ENCODE data around the gene SPECC1. TPM values are rescaled to one million over a fixed set of nuclear protein-coding genes. Genes with fewer than 3 reads are reported as not detected.

SPECC1 gene
- total and polyA plus RNA-seq, 2 of the 4 experiments (the other 2 are of a cell fraction) = 16.9 to 26.2 TPM

DNA sequence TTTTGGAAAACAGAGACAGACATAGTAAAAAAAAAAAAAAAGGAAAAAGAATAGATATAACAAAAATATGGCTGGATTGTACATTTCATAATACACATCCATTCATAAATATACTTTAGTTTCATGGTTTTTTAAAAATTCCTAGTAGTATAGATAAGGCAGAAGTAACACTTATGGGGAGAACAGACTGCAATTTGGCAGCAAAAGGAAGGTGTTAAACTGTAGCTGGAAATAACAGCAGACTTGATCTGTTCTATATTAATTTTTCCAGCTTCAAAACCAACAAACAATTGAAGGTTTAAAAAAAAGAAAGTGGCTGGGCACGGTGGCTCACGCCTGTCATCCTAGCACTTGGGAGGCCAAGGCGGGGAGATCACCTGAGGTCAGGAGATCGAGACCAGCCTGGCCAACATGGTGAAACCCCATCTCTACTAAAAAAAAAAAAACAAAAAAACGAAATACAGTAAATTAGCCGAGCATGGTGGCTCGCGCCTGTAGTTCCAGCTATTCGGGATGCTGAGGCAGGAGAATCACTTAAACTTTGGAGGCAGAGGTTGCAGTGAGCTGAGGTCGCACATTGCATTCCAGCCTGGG lies 191.8 kb downstream of the SPECC1 start:
- no peak overlapping the region; the same call in 2 of the 3 replicates for H2BK15ac ChIP-seq (ENCODE audit: low read depth, low read length)
- CTCF ChIA-PET = no interaction called here
- no TSS peak for BruUV-seq (replicated peaks)

More for the DNA sequence above, 191.8 kb downstream of the SPECC1 start:
- no peak for DNase-seq
- Histone ChIP-seq H4K5ac (ENCODE audit: low read depth, low read length) (no peak overlapping the region), H3K9me1 (ENCODE audit: insufficient read depth, low read length) (peaks cover 24% of the 10 kb centered on the region), H2BK120ac (ENCODE audit: low read depth, low read length) (no peak overlapping the region), H3K23ac (ENCODE audit: low read depth, low read length) (no peak overlapping the region), H3K27me3 (ENCODE audit: control insufficient read depth, insufficient read depth, low read length) (no peaks in the 10 kb centered on the region), H3K56ac (ENCODE audit: extremely low read depth, insufficient read depth, low read length) (no peak overlapping the region), H3K79me1 (ENCODE audit: low read depth in 1 of 2, low read length in 2 of 2) (peaks cover 18 to 71% of the 10 kb centered on the region in 2 experiments), H3K18ac (ENCODE audit: low read depth, low read length) (no peak overlapping the region), H4K20me1 (ENCODE audit: insufficient read depth, low read length) (peaks cover 12% of the 10 kb centered on the region), H3K4me2 (ENCODE audit: low read depth, low read length) (no peak overlapping the region), H3K4me1 (ENCODE audit: control insufficient read depth, insufficient read depth, low read length) (peaks cover 27% of the 10 kb centered on the region), H3K9ac (ENCODE audit: low read depth, low read length) (no peak overlapping the region), H2AK5ac (ENCODE audit: low read depth, low read length) (no peak overlapping the region; the same call in 1 of the 2 replicates), H3K14ac (replicated peaks; ENCODE audit: low read depth, low read length) (no peak overlapping the region), H2BK20ac (ENCODE audit: low read depth, low read length) (no peak overlapping the region), H2AFZ (replicated peaks; ENCODE audit: low read length, poor library complexity) (no peak overlapping the region), H4K8ac (ENCODE audit: low read depth in 2 of 2, low read length in 2 of 2) (no peak overlapping the region), H2AK9ac (replicated peaks; ENCODE audit: low read depth, low read length, poor library complexity) (no peak overlapping the region), H2BK5ac (ENCODE audit: low read depth, low read length, poor library complexity, severe bottlenecking) (no peak overlapping the region), H3K9me3 (ENCODE audit: control insufficient read depth, insufficient read depth, low read length) (peaks cover 6% of the 10 kb centered on the region; the same call in 1 of the 2 replicates), H3K4ac (ENCODE audit: low read depth, low read length) (no peak overlapping the region), H4K91ac (ENCODE audit: insufficient read depth, low read depth, low read length) (no peak overlapping the region), H3K27ac (ENCODE audit: insufficient read depth, low read length) (no peak overlapping the region), H3K4me3 (ENCODE audit: insufficient read depth, low read depth, low read length) (no peak overlapping the region), H3K36me3 (ENCODE audit: control insufficient read depth, insufficient read depth, low read length) (peaks cover 7% of the 10 kb centered on the region)
- dilution Hi-C loops (cut with HindIII; ENCODE audit: low sequenced_read_pairs, unreplicated experiment) = no loop called here
- POLR2A ChIA-PET (ENCODE audit: unreplicated experiment) = no interaction called here
- no CpG with 5 or more reads among the region's 10 CpGs for WGBS, 2 experiments (ENCODE audit: extremely low coverage in 2 of 2, insufficient read length in 1 of 2)
- in situ Hi-C loops (cut with MboI; ENCODE audit: low sequenced_read_pairs) = no loop called here
- TF ChIP-seq MAFK (IDR thresholded peaks at IDR 0.05; ENCODE audit: low read depth, low read length) = no peak
- TF ChIP-seq, protein P1, sequence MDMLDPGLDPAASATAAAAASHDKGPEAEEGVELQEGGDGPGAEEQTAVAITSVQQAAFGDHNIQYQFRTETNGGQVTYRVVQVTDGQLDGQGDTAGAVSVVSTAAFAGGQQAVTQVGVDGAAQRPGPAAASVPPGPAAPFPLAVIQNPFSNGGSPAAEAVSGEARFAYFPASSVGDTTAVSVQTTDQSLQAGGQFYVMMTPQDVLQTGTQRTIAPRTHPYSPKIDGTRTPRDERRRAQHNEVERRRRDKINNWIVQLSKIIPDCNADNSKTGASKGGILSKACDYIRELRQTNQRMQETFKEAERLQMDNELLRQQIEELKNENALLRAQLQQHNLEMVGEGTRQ (IDR thresholded peaks at IDR 0.05; ENCODE audit: low read depth, low read length) = no peak
- no peak for TF ChIP-seq MXI1 (IDR thresholded peaks at IDR 0.05; ENCODE audit: borderline replicate concordance, low read depth, low read length)
- no peak for TF ChIP-seq BHLHE40 (IDR thresholded peaks at IDR 0.05; ENCODE audit: low read depth, low read length)
- no peak for TF ChIP-seq RCOR1 (IDR thresholded peaks at IDR 0.05; ENCODE audit: insufficient replicate concordance, low read length)
- TF ChIP-seq, protein P2, sequence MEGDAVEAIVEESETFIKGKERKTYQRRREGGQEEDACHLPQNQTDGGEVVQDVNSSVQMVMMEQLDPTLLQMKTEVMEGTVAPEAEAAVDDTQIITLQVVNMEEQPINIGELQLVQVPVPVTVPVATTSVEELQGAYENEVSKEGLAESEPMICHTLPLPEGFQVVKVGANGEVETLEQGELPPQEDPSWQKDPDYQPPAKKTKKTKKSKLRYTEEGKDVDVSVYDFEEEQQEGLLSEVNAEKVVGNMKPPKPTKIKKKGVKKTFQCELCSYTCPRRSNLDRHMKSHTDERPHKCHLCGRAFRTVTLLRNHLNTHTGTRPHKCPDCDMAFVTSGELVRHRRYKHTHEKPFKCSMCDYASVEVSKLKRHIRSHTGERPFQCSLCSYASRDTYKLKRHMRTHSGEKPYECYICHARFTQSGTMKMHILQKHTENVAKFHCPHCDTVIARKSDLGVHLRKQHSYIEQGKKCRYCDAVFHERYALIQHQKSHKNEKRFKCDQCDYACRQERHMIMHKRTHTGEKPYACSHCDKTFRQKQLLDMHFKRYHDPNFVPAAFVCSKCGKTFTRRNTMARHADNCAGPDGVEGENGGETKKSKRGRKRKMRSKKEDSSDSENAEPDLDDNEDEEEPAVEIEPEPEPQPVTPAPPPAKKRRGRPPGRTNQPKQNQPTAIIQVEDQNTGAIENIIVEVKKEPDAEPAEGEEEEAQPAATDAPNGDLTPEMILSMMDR (conservative IDR thresholded peaks at IDR 0.05; ENCODE audit: low read depth, low read length) = no peak
- no peak for TF ChIP-seq RAD21 (IDR thresholded peaks at IDR 0.05; ENCODE audit: low read length)
- TF ChIP-seq CHD1 (IDR thresholded peaks at IDR 0.05; ENCODE audit: low read depth, low read length) = no peak
- TF ChIP-seq FOS (IDR thresholded peaks at IDR 0.05; ENCODE audit: low read depth, low read length) = no peak
- TF ChIP-seq NFE2L2 (IDR thresholded peaks at IDR 0.05; ENCODE audit: low read depth, low read length) = no peak
- no peak for TF ChIP-seq POLR2A (IDR thresholded peaks at IDR 0.05; ENCODE audit: low read depth, low read length)
- no peak for TF ChIP-seq SMC3 (IDR thresholded peaks at IDR 0.05; ENCODE audit: low read depth, low read length)
- TF ChIP-seq, protein P3, sequence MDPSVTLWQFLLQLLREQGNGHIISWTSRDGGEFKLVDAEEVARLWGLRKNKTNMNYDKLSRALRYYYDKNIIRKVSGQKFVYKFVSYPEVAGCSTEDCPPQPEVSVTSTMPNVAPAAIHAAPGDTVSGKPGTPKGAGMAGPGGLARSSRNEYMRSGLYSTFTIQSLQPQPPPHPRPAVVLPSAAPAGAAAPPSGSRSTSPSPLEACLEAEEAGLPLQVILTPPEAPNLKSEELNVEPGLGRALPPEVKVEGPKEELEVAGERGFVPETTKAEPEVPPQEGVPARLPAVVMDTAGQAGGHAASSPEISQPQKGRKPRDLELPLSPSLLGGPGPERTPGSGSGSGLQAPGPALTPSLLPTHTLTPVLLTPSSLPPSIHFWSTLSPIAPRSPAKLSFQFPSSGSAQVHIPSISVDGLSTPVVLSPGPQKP (IDR thresholded peaks at IDR 0.05; ENCODE audit: borderline replicate concordance, low read depth, low read length) = no peak
- no peak for TF ChIP-seq MAZ (IDR thresholded peaks at IDR 0.05; ENCODE audit: borderline replicate concordance, low read depth, low read length)
- no peak for TF ChIP-seq RFX5 (IDR thresholded peaks at IDR 0.05; ENCODE audit: low read depth, low read length)
- no peak for TF ChIP-seq CEBPB (IDR thresholded peaks at IDR 0.05; ENCODE audit: low read depth, low read length)
- no peak for ATAC-seq (ENCODE audit: low read depth)
- intact Hi-C loops (cut with micrococcal nuclease) = no loop called here

Measured in IMR-90 (cell line).